ENCODE data around the gene GLMP.

- TF ChIP-seq CTCF (CRISPR knock-in tag; IDR thresholded peaks at IDR 0.05) = no peak
- no peak for TF ChIP-seq YY1 (IDR thresholded peaks at IDR 0.05; ENCODE audit: insufficient read depth, insufficient replicate concordance, low read depth, low read length)
- no peak for TF ChIP-seq ZNF207 (IDR thresholded peaks at IDR 0.05; ENCODE audit: borderline replicate concordance)
- no peak for TF ChIP-seq NR3C1 (CRISPR knock-in tag; IDR thresholded peaks at IDR 0.05)
- no peak for TF ChIP-seq ZSCAN5A (CRISPR knock-in tag; IDR thresholded peaks at IDR 0.05; ENCODE audit: borderline replicate concordance)
- no peak for TF ChIP-seq ZNF639 (CRISPR knock-in tag; conservative IDR thresholded peaks at IDR 0.05)
- no peak for TF ChIP-seq GMEB1 (CRISPR knock-in tag; IDR thresholded peaks at IDR 0.05; ENCODE audit: borderline replicate concordance)
- no peak for TF ChIP-seq EZH2 (conservative IDR thresholded peaks at IDR 0.05; ENCODE audit: low read depth, low read length)
- TF ChIP-seq ZNF781 (CRISPR knock-in tag; IDR thresholded peaks at IDR 0.05; ENCODE audit: borderline replicate concordance, not compliant biosample characterization) = no peak
- TF ChIP-seq HOXD1 (CRISPR knock-in tag; IDR thresholded peaks at IDR 0.05) = no peak
- no peak for TF ChIP-seq POLR2AphosphoS5 (IDR thresholded peaks at IDR 0.05; ENCODE audit: low read depth, low read length)
These were observed 10.0 kb downstream of the GLMP start for GRCh38 chr1:156285437-156285836.
